SH-SY5Y (cell line): ENCODE results near the gene TBC1D10A.

Experiments
- GATA2 ChIP-seq: IDR thresholded peaks from 2 replicates; pipeline ENCODE4 v1.6.1; 2011; ENCODE audit warnings: mild to moderate bottlenecking, low read depth, low read length
- GATA3 ChIP-seq: IDR thresholded peaks from 2 replicates; pipeline ENCODE4 v1.6.1; 2011; ENCODE audit warnings: low read depth, mild to moderate bottlenecking, low read length, moderate library complexity

- TF ChIP-seq GATA3 (no peak), GATA2 (no peak)
Measured at GRCh38 chr22:30356449-30357235, 29.9 kb upstream of the TBC1D10A start, which contains the start of the genes CCDC157 and SF3A1.
